IMR-90 (cell line): ENCODE results near the gene ZCCHC14. TPM values are rescaled to one million over a fixed set of nuclear protein-coding genes. Genes with fewer than 3 reads are reported as not detected.
"Not testable (repeated sequence)": the region's sequence is repeated elsewhere in the genome, so short reads cannot be mapped to it uniquely, and the experiment has no call there.

Experiments used
- ATAC-seq: fragments of 200-7000 bp; cut with Tn5 transposase; 2 replicates; pipeline ENCODE4 v1.9.1; 2020; ENCODE audit warnings: low read depth, mild to moderate bottlenecking, moderate library complexity
- BruUV-seq: library from RNA; stranded (reverse); fragments of 400-500 nt; replicated peaks from 2 replicates; lab custom pipeline; 2021; lab: Mats Ljungman, UMichigan
- CTCF ChIA-PET: fragments of 300-600 bp; formaldehyde crosslinking; extraction: SDS; loops from one replicate; lab custom pipeline; 2021; ENCODE audit warnings: antibody characterized with exemption; lab: Yijun Ruan, JAX
- POLR2A ChIA-PET: fragments of 300-600 bp; sonication (Branson Sonifier 250); formaldehyde crosslinking; loops from one replicate; lab custom pipeline; 2022; ENCODE audit warnings: antibody characterized with exemption; ENCODE audit not compliant: unreplicated experiment; lab: Charles Lee
- DNase-seq: peaks from one replicate; pipeline ENCODE4 v3.0.0; 2013
- H2AFZ ChIP-seq: replicated peaks from 2 replicates; pipeline ENCODE3; 2013; ENCODE audit warnings: low read length, mild to moderate bottlenecking; ENCODE audit not compliant: poor library complexity
- H2AK5ac ChIP-seq: 2 replicates; pipeline ENCODE4 v1.6.1; 2013; ENCODE audit warnings: low read depth, low read length, inconsistent platforms
- H2AK9ac ChIP-seq: replicated peaks from 2 replicates; pipeline ENCODE3; 2013; ENCODE audit warnings: mild to moderate bottlenecking, low read depth, low read length, moderate library complexity; ENCODE audit not compliant: poor library complexity
- H2BK120ac ChIP-seq: 2 replicates; pipeline ENCODE4 v1.6.1; 2013; ENCODE audit warnings: low read depth, low read length, inconsistent platforms
- H2BK15ac ChIP-seq: 3 replicates; pipeline ENCODE4 v1.6.1; 2013; ENCODE audit warnings: low read depth, low read length, inconsistent platforms
- H2BK20ac ChIP-seq: 2 replicates; pipeline ENCODE4 v1.6.1; 2013; ENCODE audit warnings: low read depth, mild to moderate bottlenecking, inconsistent platforms, low read length, moderate library complexity
- H2BK5ac ChIP-seq: 2 replicates; pipeline ENCODE4 v1.6.1; 2013; ENCODE audit warnings: mild to moderate bottlenecking, low read depth, low read length, inconsistent platforms; ENCODE audit not compliant: poor library complexity, severe bottlenecking
- H3K14ac ChIP-seq: replicated peaks from 2 replicates; pipeline ENCODE4 v1.6.1; 2013; ENCODE audit warnings: low read depth, low read length, inconsistent platforms
- H3K18ac ChIP-seq: 2 replicates; pipeline ENCODE4 v1.6.1; 2013; ENCODE audit warnings: low read depth, low read length, control low read depth
- H3K23ac ChIP-seq: 2 replicates; pipeline ENCODE4 v1.6.1; 2013; ENCODE audit warnings: low read depth, low read length, inconsistent platforms
- H3K27ac ChIP-seq: 2 replicates; pipeline ENCODE4 v1.5.1; 2013; ENCODE audit warnings: mild to moderate bottlenecking, control low read depth, low read length; ENCODE audit not compliant: insufficient read depth
- H3K27me3 ChIP-seq: 2 replicates; pipeline ENCODE4 v1.6.1; 2013; ENCODE audit warnings: low read length; ENCODE audit not compliant: control insufficient read depth, insufficient read depth
- H3K36me3 ChIP-seq: 2 replicates; pipeline ENCODE4 v1.6.1; 2013; ENCODE audit warnings: low read length, mixed read lengths; ENCODE audit not compliant: control insufficient read depth, insufficient read depth
- H3K4ac ChIP-seq: 2 replicates; pipeline ENCODE4 v1.6.1; 2013; ENCODE audit warnings: low read depth, low read length, inconsistent platforms
- H3K4me1 ChIP-seq: 2 replicates; pipeline ENCODE4 v1.6.1; 2013; ENCODE audit warnings: low read length, mixed read lengths; ENCODE audit not compliant: control insufficient read depth, insufficient read depth
- H3K4me2 ChIP-seq: 2 replicates; pipeline ENCODE4 v1.6.1; 2013; ENCODE audit warnings: low read depth, mild to moderate bottlenecking, control low read depth, low read length, moderate library complexity
- H3K4me3 ChIP-seq: 2 replicates; pipeline ENCODE4 v1.5.1; 2013; ENCODE audit warnings: low read depth, mild to moderate bottlenecking, control low read depth, low read length, moderate library complexity; ENCODE audit not compliant: insufficient read depth
- H3K56ac ChIP-seq: 2 replicates; pipeline ENCODE4 v1.6.1; 2013; ENCODE audit warnings: low read length, inconsistent platforms; ENCODE audit not compliant: insufficient read depth; ENCODE audit errors: extremely low read depth
- H3K79me1 ChIP-seq, 2 experiments: 2 replicates each; pipeline ENCODE4 v1.6.1; 2013; ENCODE audit warnings: low read length in 2 of 2, inconsistent platforms in 1 of 2, low read depth in 1 of 2
- H3K9ac ChIP-seq: 2 replicates; pipeline ENCODE4 v1.6.1; 2013; ENCODE audit warnings: low read depth, low read length, control low read depth
- H3K9me1 ChIP-seq: 2 replicates; pipeline ENCODE4 v1.6.1; 2013; ENCODE audit warnings: low read length, inconsistent platforms; ENCODE audit not compliant: insufficient read depth
- H3K9me3 ChIP-seq: 2 replicates; pipeline ENCODE4 v1.6.1; 2013; ENCODE audit warnings: low read length; ENCODE audit not compliant: control insufficient read depth, insufficient read depth
- H4K20me1 ChIP-seq: 2 replicates; pipeline ENCODE4 v1.6.1; 2013; ENCODE audit warnings: low read length, inconsistent platforms; ENCODE audit not compliant: insufficient read depth
- H4K5ac ChIP-seq: 2 replicates; pipeline ENCODE4 v1.6.1; 2013; ENCODE audit warnings: mild to moderate bottlenecking, low read depth, low read length, control low read depth
- H4K8ac ChIP-seq, 2 experiments: 2 replicates each; pipeline ENCODE4 v1.6.1; 2013; ENCODE audit warnings: low read depth in 2 of 2, low read length in 2 of 2, control low read depth in 1 of 2, inconsistent platforms in 1 of 2
- H4K91ac ChIP-seq: 2 replicates; pipeline ENCODE4 v1.6.1; 2013; ENCODE audit warnings: low read depth, low read length, inconsistent platforms; ENCODE audit not compliant: insufficient read depth
- WGBS, 2 experiments: methylation state at CpG; one replicate each; pipeline versions ENCODE4 v1.1.5 to v1.1.7; 2013; ENCODE audit warnings: missing lambda C conversion rate in 2 of 2; ENCODE audit not compliant: insufficient read length in 1 of 2; ENCODE audit errors: extremely low coverage in 2 of 2; 5-methylcytosine and 5-hydroxymethylcytosine counted together
- dilution Hi-C: fragments of 300-500 bp; cut with HindIII; formaldehyde crosslinking; loops from one replicate; pipeline ENCODE4 v1.14.3; 2018; ENCODE audit warnings: low sequenced_read_pairs; ENCODE audit not compliant: unreplicated experiment
- in situ Hi-C: fragments of 300-500 bp; cut with MboI; formaldehyde crosslinking; loops from 3 replicates; pipeline ENCODE4 v1.14.3; 2019; ENCODE audit warnings: low sequenced_read_pairs, inconsistent platforms, mixed read lengths
- intact Hi-C: fragments of 100-400 bp; cut with micrococcal nuclease; formaldehyde crosslinking; loops from 2 replicates; pipeline ENCODE4 v1.10.0; 2022
- polyA plus RNA-seq, 3 experiments: library from polyadenylated mRNA; depleted of rRNA; stranded (reverse); fragments of >200 nt; gene quantifications; 2 replicates each; pipeline ENCODE4 v1.2.3, GENCODE V29; 2012; ENCODE audit warnings: low replicate concordance in 1 of 3
- total RNA-seq: library from RNA; depleted of rRNA; stranded (reverse); fragments of >200 nt; gene quantifications from 2 replicates; pipeline ENCODE4 v1.2.3, GENCODE V29; 2012

ZCCHC14 gene
- total and polyA plus RNA-seq, 2 of the 4 experiments (the other 2 are of a cell fraction) = 2.5 to 5.3 TPM

- intact Hi-C loops, H3K79me1 ChIP-seq, BruUV-seq, H2BK15ac ChIP-seq, dilution Hi-C loops, H2AK5ac ChIP-seq, DNase-seq, H4K8ac ChIP-seq, H3K27ac ChIP-seq, H3K56ac ChIP-seq, H2BK20ac ChIP-seq, H3K4me3 ChIP-seq, H3K9me1 ChIP-seq, in situ Hi-C loops, H3K9ac ChIP-seq, H3K4me1 ChIP-seq, H3K23ac ChIP-seq, H4K91ac ChIP-seq, H2AFZ ChIP-seq, H3K4me2 ChIP-seq, H2AK9ac ChIP-seq, H3K18ac ChIP-seq, H3K4ac ChIP-seq, H4K5ac ChIP-seq, H2BK120ac ChIP-seq, H2BK5ac ChIP-seq, H3K14ac ChIP-seq, H3K36me3 ChIP-seq, H3K9me3 ChIP-seq, H4K20me1 ChIP-seq, ATAC-seq: not testable (repeated sequence)
- ChIA-PET CTCF (interaction anchor here (1.0 kb wide), 1 partner anchor 10 kb away, joined by 7 read pairs; no protein-coding TSS in a partner anchor), POLR2A (interaction anchor here (0.6 kb wide), 1 partner anchor 37 kb away, joined by 10 read pairs; no protein-coding TSS in a partner anchor)
- 44% methylated on average over 6 of the region's 7 CpGs; no CpG with 5 or more reads in 1 of the 2 experiments for WGBS, 2 experiments
- peaks cover 30% of the 10 kb centered on the region for H3K27me3 ChIP-seq
Observed at GRCh38 chr16:87521764-87522163, 28.9 kb upstream of the ZCCHC14 start.

- H3K9ac ChIP-seq, H3K9me1 ChIP-seq, H3K27ac ChIP-seq, dilution Hi-C loops, H3K79me1 ChIP-seq, H4K91ac ChIP-seq, H3K23ac ChIP-seq, H3K4me1 ChIP-seq, H3K14ac ChIP-seq, POLR2A ChIA-PET, intact Hi-C loops, H3K36me3 ChIP-seq, H3K4ac ChIP-seq, CTCF ChIA-PET, H3K4me3 ChIP-seq, H4K20me1 ChIP-seq, H4K8ac ChIP-seq, H3K9me3 ChIP-seq, H2BK5ac ChIP-seq, H2BK15ac ChIP-seq, BruUV-seq, H3K18ac ChIP-seq, DNase-seq, H2AFZ ChIP-seq, H3K56ac ChIP-seq, H2BK20ac ChIP-seq, H2AK5ac ChIP-seq, H2BK120ac ChIP-seq, H3K4me2 ChIP-seq, in situ Hi-C loops, H2AK9ac ChIP-seq, H4K5ac ChIP-seq: not testable (repeated sequence)
- H3K27me3 ChIP-seq = peaks cover 15% of the 10 kb centered on the region
- ATAC-seq = peak; percentile 27; the same call in 1 of the 2 replicates
- no CpG with 5 or more reads among the region's 4 CpGs for WGBS, 2 experiments
Observed at GRCh38 chr16:87519170-87519569, 26.3 kb upstream of the ZCCHC14 start.
